Vagina (tissue), 2 donors: Measurements from ENCODE around the gene SOS1.

Source experiments
- POLR2AphosphoS5 ChIP-seq, 2 donors: sonication (generic); formaldehyde crosslinking; IDR thresholded peaks; one replicate each; pipeline ENCODE4 v1.9.0; 2017; ENCODE audit warnings: antibody characterized with exemption in 2 of 2, mild to moderate bottlenecking in 2 of 2, low read depth in 1 of 2; ENCODE audit not compliant: insufficient read depth in 1 of 2
- TF ChIP-seq, protein P1 (sequence below), 3 experiments: fragments of 450-650 bp in 2 of 3; fragments of 200-600 bp in 1 of 3; sonication (generic) in 1 of 3; IDR thresholded peaks; one replicate each; pipeline ENCODE4 v1.5.1; 2017 to 2019; ENCODE audit warnings: antibody characterized with exemption in 3 of 3, mild to moderate bottlenecking in 2 of 3, moderate library complexity in 2 of 3

GRCh38 chr2:38981670-38982357 lies 139.0 kb downstream of the SOS1 start:
- no peak for TF ChIP-seq POLR2AphosphoS5 (IDR thresholded peaks at IDR 0.05; ENCODE audit: insufficient read depth in 1 of 2, low read depth in 1 of 2)
- TF ChIP-seq, protein P1, sequence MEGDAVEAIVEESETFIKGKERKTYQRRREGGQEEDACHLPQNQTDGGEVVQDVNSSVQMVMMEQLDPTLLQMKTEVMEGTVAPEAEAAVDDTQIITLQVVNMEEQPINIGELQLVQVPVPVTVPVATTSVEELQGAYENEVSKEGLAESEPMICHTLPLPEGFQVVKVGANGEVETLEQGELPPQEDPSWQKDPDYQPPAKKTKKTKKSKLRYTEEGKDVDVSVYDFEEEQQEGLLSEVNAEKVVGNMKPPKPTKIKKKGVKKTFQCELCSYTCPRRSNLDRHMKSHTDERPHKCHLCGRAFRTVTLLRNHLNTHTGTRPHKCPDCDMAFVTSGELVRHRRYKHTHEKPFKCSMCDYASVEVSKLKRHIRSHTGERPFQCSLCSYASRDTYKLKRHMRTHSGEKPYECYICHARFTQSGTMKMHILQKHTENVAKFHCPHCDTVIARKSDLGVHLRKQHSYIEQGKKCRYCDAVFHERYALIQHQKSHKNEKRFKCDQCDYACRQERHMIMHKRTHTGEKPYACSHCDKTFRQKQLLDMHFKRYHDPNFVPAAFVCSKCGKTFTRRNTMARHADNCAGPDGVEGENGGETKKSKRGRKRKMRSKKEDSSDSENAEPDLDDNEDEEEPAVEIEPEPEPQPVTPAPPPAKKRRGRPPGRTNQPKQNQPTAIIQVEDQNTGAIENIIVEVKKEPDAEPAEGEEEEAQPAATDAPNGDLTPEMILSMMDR (IDR thresholded peaks at IDR 0.05) = no peak
